ENCODE data around the gene AQP2.

AQP2 gene

DNA sequence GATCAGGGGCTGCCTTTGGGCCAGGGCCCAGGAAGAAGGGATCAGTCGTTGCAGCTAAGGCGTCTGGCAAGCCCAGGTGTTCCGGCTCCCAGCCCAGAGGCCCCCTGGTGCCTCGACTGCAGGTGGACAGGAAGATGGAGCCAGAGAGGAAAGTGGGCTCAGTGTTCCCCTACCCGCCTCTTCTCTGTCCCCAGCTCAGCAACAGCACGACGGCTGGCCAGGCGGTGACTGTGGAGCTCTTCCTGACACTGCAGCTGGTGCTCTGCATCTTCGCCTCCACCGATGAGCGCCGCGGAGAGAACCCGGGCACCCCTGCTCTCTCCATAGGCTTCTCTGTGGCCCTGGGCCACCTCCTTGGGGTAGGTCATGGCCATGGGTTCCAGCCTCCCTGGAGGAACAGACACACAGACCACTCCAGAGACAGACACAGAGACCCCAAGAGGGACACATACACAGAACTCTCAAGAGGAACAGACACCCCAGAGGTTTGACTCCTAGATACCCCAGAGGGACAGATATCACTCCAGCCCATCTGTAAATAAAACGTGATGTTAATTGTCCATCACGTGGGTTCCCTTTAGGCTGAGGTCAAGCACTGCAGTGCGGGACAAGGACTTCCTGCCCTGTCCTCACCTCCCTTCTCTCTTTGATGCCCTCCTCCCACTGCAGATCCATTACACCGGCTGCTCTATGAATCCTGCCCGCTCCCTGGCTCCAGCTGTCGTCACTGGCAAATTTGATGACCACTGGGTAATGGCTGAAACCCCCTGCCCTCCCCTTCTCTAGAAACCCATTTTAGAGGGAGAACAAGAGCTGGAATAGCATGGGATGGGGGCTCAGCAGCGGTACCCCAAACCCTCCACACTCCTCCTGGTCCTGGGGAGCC, 3.7 kb downstream of the AQP2 start:
- Mint-ChIP-seq H3K4me3 (no peak overlapping the region), H3K4me1 (no peaks in the 10 kb centered on the region), H3K27ac (no peak overlapping the region), H3K9me3 (no peaks in the 10 kb centered on the region), H3K36me3 (ENCODE audit: low read depth) (no peaks in the 10 kb centered on the region), H3K27me3 (peaks cover 52% of the 10 kb centered on the region)
- ATAC-seq, result no peak
- DNase-seq, result no peak

DNA sequence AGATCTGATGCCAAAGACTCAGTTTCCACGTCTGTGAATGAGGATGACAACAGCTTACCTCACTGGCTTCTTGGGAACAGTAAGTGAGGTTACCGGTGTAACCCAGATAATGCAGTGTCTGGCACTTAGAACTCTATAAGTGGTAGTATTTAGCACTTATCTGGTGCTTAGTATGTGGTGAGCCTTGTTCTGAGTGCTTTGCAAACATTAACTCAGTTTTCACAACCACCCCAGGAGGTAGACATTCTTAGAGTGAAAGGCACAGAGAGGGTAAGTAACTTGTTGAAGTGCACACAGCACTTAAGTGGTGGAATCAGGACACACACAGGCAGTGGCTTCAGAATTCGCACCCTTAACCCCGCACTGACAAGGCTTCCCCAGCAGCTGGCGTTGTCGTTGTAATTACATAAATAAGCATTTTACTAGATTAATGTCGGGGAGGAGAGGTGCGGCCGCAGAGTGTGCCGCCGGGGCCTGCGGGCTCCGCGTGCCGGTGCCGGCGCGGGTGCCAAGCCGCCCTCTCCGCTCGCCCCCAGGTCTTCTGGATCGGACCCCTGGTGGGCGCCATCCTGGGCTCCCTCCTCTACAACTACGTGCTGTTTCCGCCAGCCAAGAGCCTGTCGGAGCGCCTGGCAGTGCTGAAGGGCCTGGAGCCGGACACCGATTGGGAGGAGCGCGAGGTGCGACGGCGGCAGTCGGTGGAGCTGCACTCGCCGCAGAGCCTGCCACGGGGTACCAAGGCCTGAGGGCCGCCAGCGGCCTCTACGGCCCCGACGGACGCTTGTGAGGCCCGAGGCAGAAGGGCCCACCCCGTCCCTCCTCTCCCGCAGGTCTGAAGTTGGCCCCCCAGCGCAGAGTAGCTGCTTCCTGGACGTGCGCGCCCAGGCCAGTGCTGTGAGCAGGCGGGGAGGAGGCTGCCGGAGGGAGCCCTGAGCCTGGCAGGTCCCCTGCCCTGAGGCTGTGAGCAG, 4.6 kb downstream of the AQP2 start:
- no peaks in the 10 kb centered on the region for H3K36me3 Mint-ChIP-seq (ENCODE audit: low read depth)
- no peak for ATAC-seq
- no peak overlapping the region for H3K4me3 Mint-ChIP-seq
- H3K27me3 Mint-ChIP-seq, result peaks cover 60% of the 10 kb centered on the region
- DNase-seq, result no peak
- H3K4me1 Mint-ChIP-seq, result no peaks in the 10 kb centered on the region
- H3K27ac Mint-ChIP-seq, result no peak overlapping the region
- H3K9me3 Mint-ChIP-seq, result no peaks in the 10 kb centered on the region

DNA sequence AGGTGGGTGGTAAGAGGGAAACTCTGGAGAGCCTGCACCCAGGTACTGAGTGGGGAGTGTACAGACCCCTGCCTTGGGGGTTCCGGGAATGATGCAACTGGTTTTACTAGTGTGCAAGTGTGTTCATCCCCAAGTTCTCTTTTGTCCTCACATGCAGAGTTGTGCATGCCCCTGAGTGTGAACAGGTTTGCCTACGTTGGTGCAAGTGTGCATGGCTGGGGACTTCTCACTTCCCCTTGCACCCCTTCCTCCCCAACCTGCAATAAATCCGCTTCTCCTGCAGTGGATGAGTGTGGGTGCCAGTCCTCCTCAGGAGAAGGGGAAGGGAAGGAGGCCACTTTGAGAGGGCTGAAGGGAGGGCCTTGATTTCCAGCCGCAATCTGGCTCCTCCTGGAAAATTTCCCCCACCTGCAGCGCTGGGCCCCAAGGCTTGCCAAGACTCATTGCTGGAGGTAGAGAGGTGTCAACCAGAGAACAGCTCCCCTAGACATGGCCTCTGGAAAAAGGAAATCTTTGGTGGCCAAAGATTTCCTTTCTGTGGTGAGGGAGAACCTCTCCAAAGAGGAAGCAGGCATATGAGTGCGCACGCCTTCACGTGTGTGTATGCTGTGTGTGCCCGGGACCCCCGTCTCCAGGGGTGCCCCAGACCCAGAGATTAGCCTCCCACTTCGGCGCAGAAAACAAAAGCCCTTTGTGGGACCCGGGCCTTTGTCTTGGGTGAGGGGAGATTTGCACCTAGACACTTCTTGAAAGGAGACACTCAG, 5.5 kb downstream of the AQP2 start:
- H3K36me3 Mint-ChIP-seq (ENCODE audit: low read depth), result no peaks in the 10 kb centered on the region
- peaks cover 67% of the 10 kb centered on the region for H3K27me3 Mint-ChIP-seq
- H3K4me1 Mint-ChIP-seq, result peaks cover 5% of the 10 kb centered on the region
- H3K27ac Mint-ChIP-seq, result no peak overlapping the region
- DNase-seq (no peak), ATAC-seq (no peak)
- no peak overlapping the region for H3K4me3 Mint-ChIP-seq
- no peaks in the 10 kb centered on the region for H3K9me3 Mint-ChIP-seq

DNA sequence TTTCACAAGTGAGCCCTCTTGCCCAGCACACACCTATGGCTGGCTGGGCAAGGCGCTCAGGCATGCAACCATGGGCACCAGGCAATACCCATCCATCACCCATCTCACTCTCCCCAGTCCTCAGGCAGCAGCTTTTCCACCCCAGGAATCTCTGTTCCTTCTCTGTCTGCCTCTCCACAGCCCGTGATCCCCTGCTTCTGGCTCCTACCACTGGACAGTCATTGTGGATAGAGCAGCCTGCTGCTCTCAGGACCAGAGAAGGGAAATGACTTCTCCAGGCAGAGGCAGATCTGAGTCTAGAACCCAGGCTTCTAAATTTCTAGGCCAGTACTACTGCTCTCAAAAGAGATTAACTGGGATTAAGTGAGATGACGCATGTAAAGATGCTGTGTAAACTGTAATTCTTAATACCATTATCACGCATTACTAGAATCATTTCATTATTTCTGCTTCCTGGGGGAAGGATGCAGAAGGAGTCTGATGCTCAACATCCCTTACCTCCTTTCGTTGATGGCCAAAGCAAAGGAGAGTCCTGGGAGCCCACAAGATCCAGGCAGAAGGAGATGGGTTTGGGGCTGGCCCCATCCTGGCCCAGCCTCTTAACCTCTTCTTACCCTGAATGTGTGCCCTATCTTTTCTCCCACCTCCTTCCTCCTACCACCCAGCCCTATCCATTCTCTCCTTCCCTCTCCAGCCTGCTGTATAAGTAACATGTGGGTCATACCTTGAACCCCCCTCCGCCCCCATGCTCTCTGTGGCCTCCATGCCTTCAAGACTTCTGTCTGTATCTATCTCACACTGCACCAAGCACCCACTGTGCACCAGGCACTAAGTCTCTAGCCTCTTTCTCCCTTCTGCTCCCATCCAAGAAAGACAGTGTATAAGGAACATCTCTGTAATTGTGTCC, 6.4 kb downstream of the AQP2 start:
- Mint-ChIP-seq H3K4me3 (no peak overlapping the region), H3K27ac (no peak overlapping the region), H3K36me3 (ENCODE audit: low read depth) (no peaks in the 10 kb centered on the region), H3K4me1 (peaks cover 5% of the 10 kb centered on the region), H3K9me3 (no peaks in the 10 kb centered on the region), H3K27me3 (peaks cover 69% of the 10 kb centered on the region)
- DNase-seq, result no peak
- no peak for ATAC-seq

DNA sequence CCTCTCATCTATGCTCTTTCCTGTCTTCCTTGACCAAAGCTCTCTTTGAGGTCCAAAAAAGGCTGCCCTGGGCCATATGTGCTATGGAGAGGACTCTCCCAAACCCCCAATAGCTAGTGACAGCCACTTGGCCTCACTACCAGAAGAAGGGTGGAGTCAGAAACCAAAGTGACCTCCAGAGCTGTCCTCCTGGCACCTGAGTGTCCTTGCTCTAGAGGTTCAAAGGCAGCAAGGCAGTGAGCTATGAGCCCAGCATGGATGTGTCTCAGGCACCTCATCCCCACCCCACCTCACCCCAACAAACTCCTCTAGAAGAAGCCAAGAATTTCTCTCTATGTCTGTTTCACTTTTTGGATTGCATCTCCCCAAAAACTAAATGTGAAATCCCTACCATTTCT, 7.0 kb downstream of the AQP2 start:
- DNase-seq (no peak), ATAC-seq (no peak)
- Mint-ChIP-seq H3K9me3 (no peaks in the 10 kb centered on the region), H3K27me3 (peaks cover 74% of the 10 kb centered on the region), H3K36me3 (ENCODE audit: low read depth) (no peaks in the 10 kb centered on the region), H3K27ac (no peak overlapping the region), H3K4me3 (no peak overlapping the region), H3K4me1 (peaks cover 5% of the 10 kb centered on the region)

DNA sequence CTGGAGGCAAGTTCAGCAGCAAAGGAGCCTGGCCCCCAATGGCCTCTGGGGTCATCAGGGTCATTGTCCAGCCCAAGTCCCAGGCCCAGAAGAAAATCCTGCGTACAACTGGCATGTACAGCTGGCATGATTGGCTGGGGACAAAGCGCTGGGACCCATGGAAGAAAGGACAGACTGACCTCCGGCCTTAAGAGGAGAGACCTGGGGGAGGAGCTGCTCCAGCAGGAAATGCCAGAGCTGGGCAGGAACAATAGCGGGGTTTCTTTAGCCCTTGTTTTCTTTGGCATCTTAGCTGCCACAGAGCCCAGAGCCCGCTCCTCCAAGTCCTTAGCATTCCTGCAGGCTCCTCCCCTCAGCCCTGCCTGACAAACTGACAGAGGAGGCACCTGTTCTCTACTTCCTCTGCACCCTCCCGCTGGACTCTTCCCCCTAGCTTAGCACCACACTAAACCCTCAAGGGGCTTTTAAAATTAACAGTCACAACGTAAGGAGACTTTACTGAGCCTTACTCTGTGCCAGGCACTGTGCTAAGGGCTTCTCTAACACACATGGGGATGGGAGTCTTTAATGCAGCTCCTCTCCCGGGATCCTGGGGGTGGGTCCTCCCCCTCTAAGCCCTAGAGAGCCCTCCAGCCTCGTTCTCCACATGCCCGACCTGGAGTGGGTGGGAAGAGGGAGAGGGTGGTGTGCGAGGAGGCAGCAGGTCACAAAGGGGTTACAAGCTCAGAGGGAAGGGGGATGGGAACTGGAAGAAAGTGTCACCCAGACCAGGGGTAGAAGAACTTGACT, 9.3 kb downstream of the AQP2 start:
- Mint-ChIP-seq H3K36me3 (ENCODE audit: low read depth) (no peaks in the 10 kb centered on the region), H3K27ac (no peak overlapping the region), H3K4me1 (peaks cover 5% of the 10 kb centered on the region), H3K27me3 (peaks cover 74% of the 10 kb centered on the region), H3K9me3 (no peaks in the 10 kb centered on the region), H3K4me3 (peak overlapping the region; percentile 32)
- DNase-seq (no peak), ATAC-seq (no peak)

- peaks cover 76% of the 10 kb centered on the region for H3K27me3 Mint-ChIP-seq
- no peak for DNase-seq
- H3K9me3 Mint-ChIP-seq, result no peaks in the 10 kb centered on the region
- H3K27ac Mint-ChIP-seq, result no peak overlapping the region
- no peaks in the 10 kb centered on the region for H3K36me3 Mint-ChIP-seq (ENCODE audit: low read depth)
- peaks cover 5% of the 10 kb centered on the region for H3K4me1 Mint-ChIP-seq
- ATAC-seq, result no peak
- peak overlapping the region; percentile 32 for H3K4me3 Mint-ChIP-seq
Measured at GRCh38 chr12:49960474-49961110, 10.1 kb downstream of the AQP2 start.

DNA sequence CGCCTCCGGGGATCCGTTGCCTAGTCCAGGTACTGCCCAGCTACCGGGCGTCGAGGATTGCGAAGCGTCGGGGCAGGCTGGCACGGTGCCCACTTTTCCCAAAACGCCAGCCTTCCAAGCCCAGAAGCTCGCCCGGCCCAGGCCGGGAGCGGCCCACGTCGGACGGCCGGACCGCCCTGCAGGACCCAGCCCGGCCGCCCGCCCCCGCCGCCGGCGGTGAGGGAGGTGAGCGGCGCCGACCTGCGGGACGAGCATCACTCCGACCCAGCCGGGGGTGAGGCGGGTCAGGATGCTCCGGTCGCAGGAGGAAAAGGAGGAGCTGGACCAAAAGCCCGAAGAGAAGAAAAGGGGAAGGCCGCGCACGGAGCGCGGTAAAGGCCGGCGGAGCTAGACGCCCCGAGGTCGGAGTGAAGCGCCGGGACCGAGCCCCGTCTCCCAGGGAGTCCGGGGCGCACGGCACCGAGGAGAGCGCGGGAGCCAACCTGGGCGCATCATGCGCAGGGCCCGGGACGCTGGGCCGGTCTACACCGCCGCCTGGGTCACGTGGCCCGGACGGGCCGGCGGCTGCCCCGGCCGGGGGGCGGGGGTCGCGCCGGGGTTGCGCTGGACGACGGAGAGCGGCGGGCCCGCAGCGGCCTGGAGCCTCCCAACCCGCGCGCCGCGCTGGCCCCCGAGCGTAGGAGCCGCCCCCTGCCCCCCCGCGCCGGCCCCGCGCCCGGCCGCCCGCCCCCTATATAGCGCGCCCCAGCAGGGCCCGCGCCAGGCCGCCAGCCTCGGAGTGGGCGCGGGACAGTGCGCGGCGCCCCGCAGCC, 10.8 kb downstream of the AQP2 start, which contains the start of gene AQP5:
TSS of gene AQP5 (plus strand) at position 762 of the 812 bp plus-strand sequence. CDS start 146 bp downstream, outside the sequence.
- Mint-ChIP-seq H3K36me3 (ENCODE audit: low read depth) (no peaks in the 10 kb centered on the region), H3K4me3 (peak within 1 kb of the TSS; percentile 32), H3K9me3 (no peaks in the 10 kb centered on the region), H3K27me3 (peaks cover 76% of the 10 kb centered on the region), H3K27ac (no peak within 1 kb of the TSS), H3K4me1 (peaks cover 5% of the 10 kb centered on the region)
- ATAC-seq, result no peak
- DNase-seq, result no peak

DNA sequence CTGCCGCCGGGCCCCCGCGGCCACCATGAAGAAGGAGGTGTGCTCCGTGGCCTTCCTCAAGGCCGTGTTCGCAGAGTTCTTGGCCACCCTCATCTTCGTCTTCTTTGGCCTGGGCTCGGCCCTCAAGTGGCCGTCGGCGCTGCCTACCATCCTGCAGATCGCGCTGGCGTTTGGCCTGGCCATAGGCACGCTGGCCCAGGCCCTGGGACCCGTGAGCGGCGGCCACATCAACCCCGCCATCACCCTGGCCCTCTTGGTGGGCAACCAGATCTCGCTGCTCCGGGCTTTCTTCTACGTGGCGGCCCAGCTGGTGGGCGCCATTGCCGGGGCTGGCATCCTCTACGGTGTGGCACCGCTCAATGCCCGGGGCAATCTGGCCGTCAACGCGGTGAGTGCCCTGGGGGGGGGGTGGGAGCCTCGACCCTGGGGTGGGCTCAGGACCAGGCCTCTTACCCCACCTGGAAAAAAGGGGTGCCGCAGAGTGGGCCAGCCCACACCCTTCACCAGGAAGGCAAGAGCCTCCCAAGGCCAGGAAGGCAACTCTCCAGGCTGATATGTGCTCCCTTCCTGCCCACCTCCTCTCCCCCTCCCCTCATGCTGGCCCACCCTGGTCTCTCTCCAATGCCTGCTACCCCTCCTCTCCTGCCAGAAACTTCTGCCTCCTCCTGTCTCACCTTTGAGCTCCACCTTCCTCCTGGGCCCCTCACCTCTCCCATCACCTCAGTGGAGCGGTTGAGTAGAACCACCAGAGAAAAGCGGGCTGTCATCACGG, 11.6 kb downstream of the AQP2 start:
- Mint-ChIP-seq H3K4me3 (no peak overlapping the region), H3K4me1 (peaks cover 8% of the 10 kb centered on the region), H3K27me3 (peaks cover 72% of the 10 kb centered on the region), H3K27ac (no peak overlapping the region), H3K9me3 (no peaks in the 10 kb centered on the region), H3K36me3 (ENCODE audit: low read depth) (no peaks in the 10 kb centered on the region)
- DNase-seq (no peak), ATAC-seq (no peak)

GRCh38 chr12:49962861-49963765, 12.6 kb downstream of the AQP2 start:
- Mint-ChIP-seq H3K4me1 (peaks cover 9% of the 10 kb centered on the region), H3K36me3 (ENCODE audit: low read depth) (no peaks in the 10 kb centered on the region), H3K27ac (no peak overlapping the region), H3K27me3 (peaks cover 65% of the 10 kb centered on the region), H3K9me3 (no peaks in the 10 kb centered on the region), H3K4me3 (no peak overlapping the region)
- ATAC-seq, result no peak
- DNase-seq, result no peak
